ENCODE measurements around the gene BRINP1.

Gene BRINP1

DNA sequence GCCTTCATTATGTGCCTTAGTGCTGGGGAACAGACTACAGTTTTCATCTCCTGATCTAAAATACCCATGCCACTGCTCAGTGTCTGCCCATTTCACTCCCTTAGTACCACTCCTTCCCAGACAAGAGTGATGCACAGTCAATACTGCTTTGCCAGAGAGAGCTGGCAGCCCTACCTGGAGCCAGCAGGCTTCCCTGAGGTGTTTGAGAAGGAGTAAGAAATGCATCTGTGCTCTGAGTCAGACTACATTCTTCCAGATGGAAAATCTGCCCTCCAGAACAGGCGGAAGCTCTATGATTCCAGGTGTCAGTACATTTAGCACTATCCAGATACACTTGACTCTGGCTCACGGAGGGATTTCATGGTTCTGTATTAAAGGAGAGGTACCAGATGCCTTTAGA is 209.8 kb downstream of the BRINP1 start:
- no peak overlapping the region for H3K27ac ChIP-seq
- no peak for DNase-seq
- no peaks in the 10 kb centered on the region for H3K9me3 ChIP-seq (ENCODE audit: severe bottlenecking)
- no peak overlapping the region for H3K4me3 ChIP-seq (ENCODE audit: low read depth, low read length)
- no peaks in the 10 kb centered on the region for H3K27me3 ChIP-seq (ENCODE audit: insufficient read depth, low read depth, severe bottlenecking)
- TF ChIP-seq, protein P1, sequence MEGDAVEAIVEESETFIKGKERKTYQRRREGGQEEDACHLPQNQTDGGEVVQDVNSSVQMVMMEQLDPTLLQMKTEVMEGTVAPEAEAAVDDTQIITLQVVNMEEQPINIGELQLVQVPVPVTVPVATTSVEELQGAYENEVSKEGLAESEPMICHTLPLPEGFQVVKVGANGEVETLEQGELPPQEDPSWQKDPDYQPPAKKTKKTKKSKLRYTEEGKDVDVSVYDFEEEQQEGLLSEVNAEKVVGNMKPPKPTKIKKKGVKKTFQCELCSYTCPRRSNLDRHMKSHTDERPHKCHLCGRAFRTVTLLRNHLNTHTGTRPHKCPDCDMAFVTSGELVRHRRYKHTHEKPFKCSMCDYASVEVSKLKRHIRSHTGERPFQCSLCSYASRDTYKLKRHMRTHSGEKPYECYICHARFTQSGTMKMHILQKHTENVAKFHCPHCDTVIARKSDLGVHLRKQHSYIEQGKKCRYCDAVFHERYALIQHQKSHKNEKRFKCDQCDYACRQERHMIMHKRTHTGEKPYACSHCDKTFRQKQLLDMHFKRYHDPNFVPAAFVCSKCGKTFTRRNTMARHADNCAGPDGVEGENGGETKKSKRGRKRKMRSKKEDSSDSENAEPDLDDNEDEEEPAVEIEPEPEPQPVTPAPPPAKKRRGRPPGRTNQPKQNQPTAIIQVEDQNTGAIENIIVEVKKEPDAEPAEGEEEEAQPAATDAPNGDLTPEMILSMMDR (IDR thresholded peaks at IDR 0.05; ENCODE audit: low read depth, low read length), result no peak
- H3K36me3 ChIP-seq, result no peaks in the 10 kb centered on the region

DNA sequence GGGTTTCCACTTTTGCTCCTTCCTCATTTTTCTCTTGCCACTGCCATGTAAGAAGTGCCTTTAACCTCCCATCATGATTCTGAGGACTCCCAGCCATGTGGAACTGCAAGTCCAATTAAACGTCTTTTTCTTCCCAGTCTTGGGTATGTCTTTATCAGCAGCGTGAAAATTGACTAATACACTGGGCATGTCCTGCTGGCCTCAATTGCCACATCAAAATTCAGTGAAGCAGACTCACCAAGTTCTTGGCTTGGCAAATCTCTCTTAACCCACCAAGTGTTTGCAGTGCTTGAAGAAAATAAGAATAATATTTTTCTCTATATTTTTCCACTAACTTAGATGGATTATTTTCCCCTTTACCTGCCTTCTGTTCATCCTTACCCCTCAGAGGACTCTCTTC is 212.0 kb downstream of the BRINP1 start:
- H3K4me3 ChIP-seq (ENCODE audit: low read depth, low read length), result no peak overlapping the region
- TF ChIP-seq, protein P1 (IDR thresholded peaks at IDR 0.05; ENCODE audit: low read depth, low read length), result no peak

DNA sequence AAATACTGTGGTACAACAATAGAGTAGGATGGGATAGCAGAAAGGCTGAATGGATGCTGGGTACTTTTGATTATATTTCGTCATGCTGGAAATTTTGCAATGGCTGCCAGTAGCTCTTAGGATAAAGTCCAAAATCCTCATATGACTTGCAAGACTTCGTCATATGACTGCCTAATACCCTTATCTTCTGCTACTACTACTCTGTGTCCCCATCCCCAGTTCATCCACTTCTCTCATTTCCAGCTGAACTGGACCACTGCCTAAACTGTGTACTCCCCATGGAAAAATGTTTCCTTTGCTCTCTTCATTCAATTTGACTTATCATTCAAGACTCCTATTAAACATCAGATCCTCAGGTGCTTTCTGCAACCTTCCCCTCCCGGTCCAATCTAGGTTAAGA is 212.9 kb downstream of the BRINP1 start:
- no peaks in the 10 kb centered on the region for H3K36me3 ChIP-seq
- no peaks in the 10 kb centered on the region for H3K27me3 ChIP-seq (ENCODE audit: insufficient read depth, low read depth, severe bottlenecking)
- H3K9me3 ChIP-seq (ENCODE audit: severe bottlenecking), result no peaks in the 10 kb centered on the region
- no peak overlapping the region for H3K4me3 ChIP-seq (ENCODE audit: low read depth, low read length)
- DNase-seq, result no peak
- TF ChIP-seq, protein P1 (IDR thresholded peaks at IDR 0.05; ENCODE audit: low read depth, low read length), result no peak
- H3K27ac ChIP-seq, result no peak overlapping the region

More for the DNA sequence above, 212.0 kb downstream of the BRINP1 start:
- Histone ChIP-seq H3K27ac (no peak overlapping the region), H3K27me3 (ENCODE audit: insufficient read depth, low read depth, severe bottlenecking) (no peaks in the 10 kb centered on the region), H3K9me3 (ENCODE audit: severe bottlenecking) (no peaks in the 10 kb centered on the region), H3K36me3 (no peaks in the 10 kb centered on the region)
- no peak for DNase-seq

DNA sequence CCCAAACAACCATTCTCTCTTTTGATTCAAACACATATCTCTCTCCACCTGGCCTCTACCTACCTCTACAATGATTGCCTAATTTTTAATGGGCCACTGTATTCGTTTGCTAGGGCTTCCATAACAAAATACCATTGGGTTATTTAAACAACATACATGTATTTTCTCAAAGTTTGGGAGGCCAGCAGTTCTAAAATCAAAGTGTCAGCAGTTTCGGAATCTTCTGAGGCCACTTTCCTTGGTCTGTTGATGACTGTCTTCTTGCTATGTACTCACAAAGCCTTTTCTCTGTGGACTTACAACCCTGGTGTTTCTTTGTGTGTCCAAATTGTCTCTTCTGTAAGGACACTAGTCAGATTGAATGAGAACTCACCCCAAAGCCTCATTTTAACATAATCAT is 214.7 kb downstream of the BRINP1 start:
- Histone ChIP-seq H3K4me3 (ENCODE audit: low read depth, low read length) (no peak overlapping the region), H3K27me3 (ENCODE audit: insufficient read depth, low read depth, severe bottlenecking) (no peaks in the 10 kb centered on the region), H3K36me3 (no peaks in the 10 kb centered on the region), H3K27ac (no peak overlapping the region), H3K9me3 (ENCODE audit: severe bottlenecking) (no peaks in the 10 kb centered on the region)
- DNase-seq, result no peak
- TF ChIP-seq, protein P1 (IDR thresholded peaks at IDR 0.05; ENCODE audit: low read depth, low read length), result no peak

DNA sequence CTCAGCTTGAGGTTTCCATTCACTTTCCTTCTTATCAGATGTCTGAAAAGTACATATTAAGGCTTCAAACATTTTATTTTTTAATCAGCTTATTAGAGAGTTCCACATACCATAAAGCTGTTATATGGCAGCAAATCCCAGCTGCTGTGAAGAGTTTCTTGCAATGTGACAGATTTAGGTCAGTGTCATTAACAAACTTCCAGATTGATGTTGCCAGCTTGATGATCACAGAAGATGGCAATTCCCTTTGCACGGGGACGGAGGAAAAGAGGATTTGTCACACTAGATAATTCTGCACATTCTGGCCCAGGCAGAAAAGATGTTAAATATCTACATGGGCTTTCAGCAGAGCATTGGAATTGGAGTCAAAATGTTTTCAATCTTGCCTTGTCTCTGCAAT is 215.8 kb downstream of the BRINP1 start:
- H3K9me3 ChIP-seq (ENCODE audit: severe bottlenecking), result no peaks in the 10 kb centered on the region
- TF ChIP-seq, protein P1 (IDR thresholded peaks at IDR 0.05; ENCODE audit: low read depth, low read length), result no peak
- H3K4me3 ChIP-seq (ENCODE audit: low read depth, low read length), result no peak overlapping the region
- H3K27me3 ChIP-seq (ENCODE audit: insufficient read depth, low read depth, severe bottlenecking), result no peaks in the 10 kb centered on the region
- no peaks in the 10 kb centered on the region for H3K36me3 ChIP-seq
- no peak overlapping the region for H3K27ac ChIP-seq
- no peak for DNase-seq

DNA sequence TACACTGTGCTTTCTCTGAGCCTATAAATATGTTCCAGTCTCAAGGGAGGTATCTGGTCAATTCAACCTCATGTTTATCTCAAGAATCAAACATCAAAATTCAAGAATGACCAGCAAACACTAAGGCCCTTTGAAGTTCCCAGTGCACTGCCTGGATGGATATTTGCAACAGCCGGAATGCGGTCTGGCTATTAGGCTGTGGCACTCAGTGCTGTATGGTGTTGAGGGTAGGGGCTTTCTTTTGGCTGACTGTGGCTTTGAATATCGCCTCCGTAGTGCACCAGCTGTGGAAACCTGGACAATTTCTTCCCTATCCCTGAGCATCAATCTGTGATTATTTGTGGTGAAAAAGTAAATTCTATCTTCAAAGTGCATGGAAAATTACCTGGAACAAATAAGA is 220.4 kb downstream of the BRINP1 start:
- DNase-seq, result no peak
- Histone ChIP-seq H3K27ac (no peak overlapping the region), H3K4me3 (ENCODE audit: low read depth, low read length) (no peak overlapping the region), H3K27me3 (ENCODE audit: insufficient read depth, low read depth, severe bottlenecking) (no peaks in the 10 kb centered on the region), H3K36me3 (no peaks in the 10 kb centered on the region), H3K9me3 (ENCODE audit: severe bottlenecking) (no peaks in the 10 kb centered on the region)
- TF ChIP-seq, protein P1 (IDR thresholded peaks at IDR 0.05; ENCODE audit: low read depth, low read length), result no peak

Measured in WERI-Rb-1 (cell line).